Endodermal cell (in vitro differentiated cells): Measurements from ENCODE around the gene IL18RAP. TPM values are rescaled to one million over a fixed set of nuclear protein-coding genes. Genes with fewer than 3 reads are reported as not detected.

ENCODE experiments used
- DNase-seq: peaks from one replicate; pipeline ENCODE4 v3.0.0-alpha.2; 2017
- H3K27ac ChIP-seq: 2 replicates; pipeline ENCODE4 v1.5.1; 2013; ENCODE audit warnings: mild to moderate bottlenecking, low read depth, low read length, moderate library complexity
- H3K27me3 ChIP-seq: 2 replicates; pipeline ENCODE4 v1.6.1; 2013; ENCODE audit warnings: mild to moderate bottlenecking, low read length, moderate library complexity; ENCODE audit not compliant: insufficient read depth, control insufficient read depth, poor library complexity, severe bottlenecking
- H3K36me3 ChIP-seq: 2 replicates; pipeline ENCODE4 v1.7.0; 2013; ENCODE audit warnings: mild to moderate bottlenecking, low read length, moderate library complexity; ENCODE audit not compliant: control insufficient read depth, insufficient read depth
- H3K4me1 ChIP-seq: one replicate; pipeline ENCODE4 v1.7.0; 2013; ENCODE audit warnings: low read length; ENCODE audit not compliant: control insufficient read depth, insufficient read depth
- H3K4me3 ChIP-seq: 2 replicates; pipeline ENCODE4 v1.5.1; 2013; ENCODE audit warnings: mild to moderate bottlenecking, low read length, moderate library complexity
- H3K9ac ChIP-seq: 2 replicates; pipeline ENCODE4 v1.6.1; 2013; ENCODE audit warnings: mild to moderate bottlenecking, low read length, moderate library complexity; ENCODE audit not compliant: poor library complexity, severe bottlenecking; ENCODE audit errors: extremely low read depth
- H3K9me3 ChIP-seq: 2 replicates; pipeline ENCODE4 v1.6.1; 2013; ENCODE audit warnings: mild to moderate bottlenecking, low read length, moderate library complexity; ENCODE audit not compliant: control insufficient read depth
- H3K27ac Mint-ChIP-seq: 2 replicates; pipeline ENCODE4 v1.8.0; 2020; ENCODE audit warnings: mixed read lengths
- H3K27me3 Mint-ChIP-seq: 2 replicates; pipeline ENCODE4 v1.8.0; 2021; ENCODE audit warnings: mild to moderate bottlenecking, mixed read lengths; ENCODE audit not compliant: insufficient read depth
- H3K36me3 Mint-ChIP-seq: 2 replicates; pipeline ENCODE4 v1.8.0; 2020; ENCODE audit warnings: low read depth, mixed read lengths
- H3K4me1 Mint-ChIP-seq: 2 replicates; pipeline ENCODE4 v1.8.0; 2020; ENCODE audit warnings: mixed read lengths
- H3K4me3 Mint-ChIP-seq: 2 replicates; pipeline ENCODE4 v1.8.0; 2020; ENCODE audit warnings: mild to moderate bottlenecking, moderate library complexity, mixed read lengths
- H3K9me3 Mint-ChIP-seq: 2 replicates; pipeline ENCODE4 v1.8.0; 2020; ENCODE audit warnings: mild to moderate bottlenecking, mixed read lengths
- WGBS, 2 experiments: methylation state at CpG; one replicate each; pipeline versions ENCODE4 v1.1.5 to v1.1.7; 2013; ENCODE audit warnings: missing lambda C conversion rate in 2 of 2, mixed read lengths in 1 of 2; ENCODE audit not compliant: insufficient coverage in 1 of 2, insufficient read length in 1 of 2; 5-methylcytosine and 5-hydroxymethylcytosine counted together
- total RNA-seq, 2 donors: library from RNA; stranded (reverse); fragmentation: NEBNext Ultra II Directional in 1 of 2; extraction: Animal tissue kit (Norgen Biotek cat#: 25700) in 1 of 2; gene quantifications; 2 replicates in 1 of 2; 3 replicates in 1 of 2; pipeline ENCODE4 v1.2.1, GENCODE V29; 2021
- TF ChIP-seq, protein P1 (sequence below): fragments of 200-600 bp; sonication (generic); conservative IDR thresholded peaks from 2 replicates; pipeline ENCODE4 v1.5.0; 2021; ENCODE audit warnings: antibody characterized with exemption, mild to moderate bottlenecking

The IL18RAP gene
- total RNA-seq, 2 donors from 2014 or later = 0.11 TPM; not detected in 1

DNA sequence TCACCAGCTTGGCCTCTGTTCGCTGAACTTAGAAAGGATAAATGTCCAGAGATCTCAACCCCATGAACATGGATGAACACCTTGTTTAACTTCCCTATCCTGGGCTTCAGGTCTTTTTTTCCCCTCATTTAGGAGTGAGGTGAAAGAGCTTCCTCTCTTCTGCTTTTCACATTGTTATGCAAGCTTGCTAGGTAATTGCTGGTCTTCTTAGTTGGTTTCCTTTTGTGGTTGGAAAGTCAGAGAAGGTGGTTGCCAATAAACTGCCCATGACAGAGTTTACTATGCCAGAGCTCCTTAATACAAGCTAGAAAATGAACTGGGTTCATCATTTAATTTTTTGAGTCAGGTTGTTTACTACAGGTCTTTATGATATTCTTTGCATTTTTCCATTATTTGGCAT lies 66.7 kb downstream of the IL18RAP start:
- WGBS, 2 experiments = 93 to 100% methylated on average over 1 of the region's 1 CpG
- Histone ChIP-seq H3K4me1 (no peaks in the 10 kb centered on the region), H3K4me3 (no peak overlapping the region), H3K9me3 (no peaks in the 10 kb centered on the region), H3K27me3 (no peaks in the 10 kb centered on the region), H3K36me3 (no peaks in the 10 kb centered on the region), H3K27ac (no peak overlapping the region), H3K9ac (no peak overlapping the region)
- no peak for DNase-seq
- Mint-ChIP-seq H3K27me3 (no peaks in the 10 kb centered on the region), H3K9me3 (peaks cover 5% of the 10 kb centered on the region), H3K4me1 (peaks cover 1% of the 10 kb centered on the region), H3K4me3 (no peak overlapping the region), H3K27ac (no peak overlapping the region), H3K36me3 (no peaks in the 10 kb centered on the region)
- TF ChIP-seq, protein P1, sequence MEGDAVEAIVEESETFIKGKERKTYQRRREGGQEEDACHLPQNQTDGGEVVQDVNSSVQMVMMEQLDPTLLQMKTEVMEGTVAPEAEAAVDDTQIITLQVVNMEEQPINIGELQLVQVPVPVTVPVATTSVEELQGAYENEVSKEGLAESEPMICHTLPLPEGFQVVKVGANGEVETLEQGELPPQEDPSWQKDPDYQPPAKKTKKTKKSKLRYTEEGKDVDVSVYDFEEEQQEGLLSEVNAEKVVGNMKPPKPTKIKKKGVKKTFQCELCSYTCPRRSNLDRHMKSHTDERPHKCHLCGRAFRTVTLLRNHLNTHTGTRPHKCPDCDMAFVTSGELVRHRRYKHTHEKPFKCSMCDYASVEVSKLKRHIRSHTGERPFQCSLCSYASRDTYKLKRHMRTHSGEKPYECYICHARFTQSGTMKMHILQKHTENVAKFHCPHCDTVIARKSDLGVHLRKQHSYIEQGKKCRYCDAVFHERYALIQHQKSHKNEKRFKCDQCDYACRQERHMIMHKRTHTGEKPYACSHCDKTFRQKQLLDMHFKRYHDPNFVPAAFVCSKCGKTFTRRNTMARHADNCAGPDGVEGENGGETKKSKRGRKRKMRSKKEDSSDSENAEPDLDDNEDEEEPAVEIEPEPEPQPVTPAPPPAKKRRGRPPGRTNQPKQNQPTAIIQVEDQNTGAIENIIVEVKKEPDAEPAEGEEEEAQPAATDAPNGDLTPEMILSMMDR = no peak

- Mint-ChIP-seq H3K27ac (no peak overlapping the region), H3K4me1 (no peaks in the 10 kb centered on the region), H3K36me3 (no peaks in the 10 kb centered on the region), H3K4me3 (no peak overlapping the region), H3K9me3 (peaks cover 7% of the 10 kb centered on the region), H3K27me3 (no peaks in the 10 kb centered on the region)
- Histone ChIP-seq H3K36me3 (no peaks in the 10 kb centered on the region), H3K27ac (no peak overlapping the region), H3K9me3 (no peaks in the 10 kb centered on the region), H3K27me3 (no peaks in the 10 kb centered on the region), H3K4me1 (no peaks in the 10 kb centered on the region), H3K9ac (no peak overlapping the region), H3K4me3 (no peak overlapping the region)
- no peak for DNase-seq
- TF ChIP-seq, protein P1 = no peak
These were observed 69.0 kb downstream of the IL18RAP start for GRCh38 chr2:102492006-102492405.

DNA sequence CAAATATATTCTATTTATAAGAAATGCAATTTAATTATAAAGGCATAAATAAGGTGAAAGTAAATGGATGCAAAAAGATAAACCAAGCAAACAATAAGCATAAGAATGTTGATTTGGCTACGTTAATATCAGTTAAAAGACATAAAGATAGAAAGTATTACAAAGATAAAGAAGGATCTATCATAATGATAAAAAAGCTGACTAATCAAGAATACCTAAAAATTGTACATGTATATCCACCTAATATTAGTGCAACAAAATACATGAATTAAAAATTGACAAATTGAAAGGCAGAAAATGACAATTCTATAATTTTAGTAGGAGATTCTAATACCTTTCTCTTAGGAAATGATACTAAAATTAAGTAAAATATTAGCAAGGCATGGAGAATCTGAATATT lies 71.6 kb downstream of the IL18RAP start:
- Mint-ChIP-seq H3K9me3 (peaks cover 7% of the 10 kb centered on the region), H3K27ac (no peak overlapping the region), H3K4me1 (no peaks in the 10 kb centered on the region), H3K27me3 (no peaks in the 10 kb centered on the region), H3K36me3 (no peaks in the 10 kb centered on the region), H3K4me3 (no peak overlapping the region)
- no peak overlapping the region for H3K27ac ChIP-seq
- DNase-seq = no peak
- no peaks in the 10 kb centered on the region for H3K27me3 ChIP-seq
- WGBS, 2 experiments = no CpG with 5 or more reads among the region's 1 CpG
- no peaks in the 10 kb centered on the region for H3K36me3 ChIP-seq
- H3K9ac ChIP-seq = no peak overlapping the region
- TF ChIP-seq, protein P1 = no peak
- H3K4me3 ChIP-seq = no peak overlapping the region
- H3K9me3 ChIP-seq = no peaks in the 10 kb centered on the region
- no peaks in the 10 kb centered on the region for H3K4me1 ChIP-seq
